HEK293 (cell line): Measurements from ENCODE around the gene PPP6R3.
"Not testable (repeated sequence)": the region's sequence is repeated elsewhere in the genome, so short reads cannot be mapped to it uniquely, and the experiment has no call there.

Experiments
- CTCF ChIP-seq: fragments of 450-650 bp; formaldehyde crosslinking; IDR thresholded peaks from 2 replicates; pipeline ENCODE4 v1.5.1; 2016; ENCODE audit warnings: missing biosample characterization, missing genetic modification characterization
- KLF16 ChIP-seq: fragments of 450-650 bp; formaldehyde crosslinking; IDR thresholded peaks from 2 replicates; pipeline ENCODE4 v1.5.1; 2017; ENCODE audit warnings: missing biosample characterization, missing genetic modification characterization
- PRDM10 ChIP-seq: fragments of 450-650 bp; formaldehyde crosslinking; IDR thresholded peaks from 2 replicates; pipeline ENCODE4 v1.5.1; 2016; ENCODE audit warnings: missing biosample characterization, missing genetic modification characterization
- REST ChIP-seq: fragments of 450-650 bp; formaldehyde crosslinking; IDR thresholded peaks from 2 replicates; pipeline ENCODE4 v1.5.1; 2016; ENCODE audit warnings: missing biosample characterization, missing genetic modification characterization
- SP2 ChIP-seq: fragments of 450-650 bp; formaldehyde crosslinking; IDR thresholded peaks from 2 replicates; pipeline ENCODE4 v1.5.1; 2016; ENCODE audit warnings: missing biosample characterization, missing genetic modification characterization
- ZNF10 ChIP-seq: fragments of 450-650 bp; formaldehyde crosslinking; IDR thresholded peaks from 2 replicates; pipeline ENCODE4 v1.5.1; 2017; ENCODE audit warnings: missing biosample characterization, missing genetic modification characterization
- ZNF140 ChIP-seq: fragments of 450-650 bp; formaldehyde crosslinking; IDR thresholded peaks from 2 replicates; pipeline ENCODE4 v1.5.1; 2016; ENCODE audit warnings: missing biosample characterization, missing genetic modification characterization
- ZNF239 ChIP-seq: fragments of 450-650 bp; formaldehyde crosslinking; IDR thresholded peaks from 2 replicates; pipeline ENCODE4 v1.5.1; 2016; ENCODE audit warnings: missing biosample characterization, missing genetic modification characterization
- ZNF280C ChIP-seq: fragments of 450-650 bp; formaldehyde crosslinking; IDR thresholded peaks from 2 replicates; pipeline ENCODE4 v1.5.1; 2016; ENCODE audit warnings: missing biosample characterization, missing genetic modification characterization
- ZNF473 ChIP-seq: fragments of 450-650 bp; formaldehyde crosslinking; IDR thresholded peaks from 2 replicates; pipeline ENCODE4 v1.5.1; 2017; ENCODE audit warnings: missing biosample characterization, missing genetic modification characterization
- ZNF514 ChIP-seq: fragments of 450-650 bp; formaldehyde crosslinking; IDR thresholded peaks from 2 replicates; pipeline ENCODE4 v1.5.1; 2016; ENCODE audit warnings: missing biosample characterization, missing genetic modification characterization
- ZNF747 ChIP-seq: fragments of 450-650 bp; formaldehyde crosslinking; IDR thresholded peaks from 2 replicates; pipeline ENCODE4 v1.5.1; 2016; ENCODE audit warnings: missing biosample characterization, missing genetic modification characterization
- ZNF785 ChIP-seq: fragments of 450-650 bp; formaldehyde crosslinking; IDR thresholded peaks from 2 replicates; pipeline ENCODE4 v1.5.1; 2016; ENCODE audit warnings: missing biosample characterization, missing genetic modification characterization

- not testable (repeated sequence) for TF ChIP-seq ZNF239 (tag by site-specific recombination); CTCF (tag by site-specific recombination); ZNF140; ZNF280C; PRDM10 (tag by site-specific recombination); SP2 (tag by site-specific recombination); ZNF514; ZNF473; KLF16 (tag by site-specific recombination); ZNF747 (tag by site-specific recombination); REST (tag by site-specific recombination); ZNF785 (tag by site-specific recombination); ZNF10 (tag by site-specific recombination)
Measured at GRCh38 chr11:68623706-68624105, 163.2 kb downstream of the PPP6R3 start.
